Parietal lobe (tissue), 2 donors: ENCODE measurements around the gene GBE1. TPM values are rescaled to one million over a fixed set of nuclear protein-coding genes. Genes with fewer than 3 reads are reported as not detected.

ENCODE experiments used
- small RNA-seq: library from RNA; depleted of rRNA; stranded (forward); fragments of <200 nt; gene quantifications from one replicate; pipeline ENCODE3, GENCODE V24; 2014; ENCODE audit warnings: low replicate concordance
- total RNA-seq: library from RNA; depleted of rRNA; stranded (reverse); fragments of >200 nt; gene quantifications from one replicate; pipeline ENCODE4 v1.2.3, GENCODE V29; 2014

The GBE1 gene
- total RNA-seq = 26.9 TPM

GRCh38 chr3:81760924-81761903 is at the start of gene GBE1:
Gene GBE1, minus strand, starts transcription at chr3:81761645. Its CDS starts 128 bp downstream, at chr3:81761517.

Small RNA genes lying within 50 kb of the gene (small RNA-seq; reads per million reads assigned to genes)
- gene AC017015.1 = not detected
- 1.9 reads per million, percentile 80 among the genes with 10 or more reads in this experiment for gene RNU2-28P
